Parathyroid adenoma (tissue), 2 donors: Measurements from ENCODE around the gene KIR3DL2.
"Not testable (repeated sequence)": the region's sequence is repeated elsewhere in the genome, so short reads cannot be mapped to it uniquely, and the experiment has no call there.

ENCODE experiments used
- H2AFZ ChIP-seq: fragments of 300-600 bp; sonication (generic); one replicate; pipeline ENCODE4 v1.7.0; 2017; ENCODE audit warnings: antibody characterized with exemption, mild to moderate bottlenecking
- H3K27ac ChIP-seq: fragments of 300-600 bp; sonication (generic); one replicate; pipeline ENCODE4 v1.7.0; 2017
- H3K27me3 ChIP-seq: fragments of 300-600 bp; sonication (generic); one replicate; pipeline ENCODE4 v1.7.0; 2017; ENCODE audit warnings: low read length; ENCODE audit not compliant: control insufficient read depth, insufficient read depth
- H3K36me3 ChIP-seq: fragments of 300-600 bp; sonication (generic); one replicate; pipeline ENCODE4 v1.7.0; 2017; ENCODE audit warnings: low read length; ENCODE audit not compliant: control insufficient read depth, insufficient read depth
- H3K4me1 ChIP-seq: fragments of 300-600 bp; sonication (generic); one replicate; pipeline ENCODE4 v1.7.0; 2017; ENCODE audit warnings: control low read depth
- H3K4me2 ChIP-seq: fragments of 300-600 bp; sonication (generic); one replicate; pipeline ENCODE4 v1.7.0; 2017; ENCODE audit warnings: low read length
- H3K4me3 ChIP-seq: fragments of 300-600 bp; sonication (generic); one replicate; pipeline ENCODE4 v1.7.0; 2017; ENCODE audit warnings: low read depth, low read length
- H3K79me2 ChIP-seq: fragments of 300-600 bp; sonication (generic); one replicate; pipeline ENCODE4 v1.7.0; 2017; ENCODE audit warnings: control low read depth
- H3K9ac ChIP-seq: fragments of 300-600 bp; sonication (generic); one replicate; pipeline ENCODE4 v1.7.0; 2017; ENCODE audit warnings: mild to moderate bottlenecking
- H3K9me3 ChIP-seq: fragments of 300-600 bp; sonication (generic); one replicate; pipeline ENCODE4 v1.7.0; 2017; ENCODE audit warnings: low read length; ENCODE audit not compliant: control insufficient read depth
- CTCF ChIP-seq: fragments of 300-600 bp; sonication (generic); IDR thresholded peaks from one replicate; pipeline ENCODE4 v1.7.0; 2017; ENCODE audit warnings: antibody characterized with exemption, mild to moderate bottlenecking
- donor health status: primary hyperparathyroidism.

KIR3DL2 gene

GRCh38 chr19:54882758-54883157 is 32.5 kb downstream of the KIR3DL2 start:
- TF ChIP-seq CTCF: no peak
- H3K27me3 ChIP-seq: no peaks in the 10 kb centered on the region

GRCh38 chr19:54883228-54883627 is 33.0 kb downstream of the KIR3DL2 start:
- Histone ChIP-seq H3K36me3 (no peaks in the 10 kb centered on the region), H3K79me2 (no peaks in the 10 kb centered on the region), H2AFZ (no peak overlapping the region), H3K4me2 (no peak overlapping the region), H3K27me3 (no peaks in the 10 kb centered on the region), H3K9me3 (no peaks in the 10 kb centered on the region), H3K4me1 (no peaks in the 10 kb centered on the region), H3K9ac (no peak overlapping the region), H3K4me3 (no peak overlapping the region), H3K27ac (no peak overlapping the region)
- TF ChIP-seq CTCF: no peak

More at GRCh38 chr19:54882758-54883157, 32.5 kb downstream of the KIR3DL2 start:
- H3K9ac ChIP-seq: no peak overlapping the region
- no peaks in the 10 kb centered on the region for H3K36me3 ChIP-seq
- H3K4me3 ChIP-seq: no peak overlapping the region
- no peaks in the 10 kb centered on the region for H3K9me3 ChIP-seq
- no peak overlapping the region for H2AFZ ChIP-seq
- no peak overlapping the region for H3K27ac ChIP-seq
- no peaks in the 10 kb centered on the region for H3K4me1 ChIP-seq
- H3K79me2 ChIP-seq: no peaks in the 10 kb centered on the region
- no peak overlapping the region for H3K4me2 ChIP-seq

GRCh38 chr19:54888239-54888638 is 38.0 kb downstream of the KIR3DL2 start:
- no peaks in the 10 kb centered on the region for H3K36me3 ChIP-seq
- H3K9me3 ChIP-seq: no peaks in the 10 kb centered on the region
- H3K4me2 ChIP-seq: no peak overlapping the region
- no peaks in the 10 kb centered on the region for H3K27me3 ChIP-seq
- H3K27ac ChIP-seq: no peak overlapping the region
- no peak overlapping the region for H3K4me3 ChIP-seq
- H3K4me1 ChIP-seq: no peaks in the 10 kb centered on the region
- H3K9ac ChIP-seq: no peak overlapping the region
- no peak overlapping the region for H2AFZ ChIP-seq
- H3K79me2 ChIP-seq: no peaks in the 10 kb centered on the region
- no peak for TF ChIP-seq CTCF

- Histone ChIP-seq H3K27ac (no peak overlapping the region), H3K4me2 (no peak overlapping the region), H2AFZ (no peak overlapping the region), H3K36me3 (no peaks in the 10 kb centered on the region), H3K9me3 (no peaks in the 10 kb centered on the region), H3K79me2 (no peaks in the 10 kb centered on the region), H3K27me3 (no peaks in the 10 kb centered on the region), H3K4me3 (no peak overlapping the region), H3K9ac (no peak overlapping the region), H3K4me1 (no peaks in the 10 kb centered on the region)
- TF ChIP-seq CTCF: no peak
Measured at GRCh38 chr19:54889566-54889965, 39.3 kb downstream of the KIR3DL2 start.

- H3K4me3 ChIP-seq: no peak overlapping the region
- no peaks in the 10 kb centered on the region for H3K36me3 ChIP-seq
- H2AFZ ChIP-seq: no peak overlapping the region
- no peaks in the 10 kb centered on the region for H3K27me3 ChIP-seq
- no peaks in the 10 kb centered on the region for H3K9me3 ChIP-seq
- H3K4me2 ChIP-seq: no peak overlapping the region
- no peak for TF ChIP-seq CTCF
- H3K27ac ChIP-seq: no peak overlapping the region
- H3K9ac ChIP-seq: no peak overlapping the region
- no peaks in the 10 kb centered on the region for H3K4me1 ChIP-seq
- no peaks in the 10 kb centered on the region for H3K79me2 ChIP-seq
Measured at GRCh38 chr19:54893406-54893805, 43.2 kb downstream of the KIR3DL2 start.

GRCh38 chr19:54894106-54894505 is 43.9 kb downstream of the KIR3DL2 start:
- not testable (repeated sequence) for H3K79me2 ChIP-seq, H3K27ac ChIP-seq, H3K4me3 ChIP-seq, H3K9me3 ChIP-seq, H3K36me3 ChIP-seq, H3K4me1 ChIP-seq, H3K9ac ChIP-seq, H3K4me2 ChIP-seq, H3K27me3 ChIP-seq, H2AFZ ChIP-seq
